Measurements from ENCODE around the gene PPP6R3. TPM values are rescaled to one million over a fixed set of nuclear protein-coding genes. Genes with fewer than 3 reads are reported as not detected.

The PPP6R3 gene
- total RNA-seq, 1 experiment from 2014 or later, result 129 TPM

GRCh38 chr11:68575025-68575665 lies 114.6 kb downstream of the PPP6R3 start:
- Histone ChIP-seq H3F3A (ENCODE audit: insufficient read depth, low read depth) (peaks cover 5% of the 10 kb centered on the region), H3K9me3 (ENCODE audit: insufficient read depth, low read depth) (no peaks in the 10 kb centered on the region), H3K27me3 (ENCODE audit: insufficient read depth, low read depth) (no peaks in the 10 kb centered on the region), H3K27ac (no peak overlapping the region), H3K9me2 (ENCODE audit: insufficient read depth) (no peaks in the 10 kb centered on the region), H3K79me2 (ENCODE audit: low read depth) (no peaks in the 10 kb centered on the region), H3K36me3 (ENCODE audit: low read depth) (peaks cover 70% of the 10 kb centered on the region), H3K4me1 (replicated peaks; ENCODE audit: insufficient read depth) (no peaks in the 10 kb centered on the region), H3K4me3 (no peak overlapping the region), H3K4me2 (no peak overlapping the region), H4K20me1 (ENCODE audit: insufficient read depth) (peaks cover 16% of the 10 kb centered on the region; the same call in 1 of the 2 replicates), H2AFZ (no peak overlapping the region)
- intact Hi-C loops (cut with micrococcal nuclease; ENCODE audit: unreplicated experiment), result no loop called here
- TF ChIP-seq CTCF (conservative IDR thresholded peaks at IDR 0.05), result no peak
- no peak for TF ChIP-seq EZH2 (IDR thresholded peaks at IDR 0.05; ENCODE audit: low read depth)
- no peak for DNase-seq
- POLR2A ChIA-PET (ENCODE audit: unreplicated experiment), result no interaction called here
- CTCF ChIA-PET, result no interaction called here
- no TSS peak for BruUV-seq (replicated peaks)

- Histone ChIP-seq H3K9me3 (ENCODE audit: insufficient read depth, low read depth) (no peaks in the 10 kb centered on the region), H3K4me2 (no peak overlapping the region), H3K79me2 (ENCODE audit: low read depth) (no peaks in the 10 kb centered on the region), H4K20me1 (ENCODE audit: insufficient read depth) (peaks cover 36% of the 10 kb centered on the region), H3K27me3 (ENCODE audit: insufficient read depth, low read depth) (no peaks in the 10 kb centered on the region), H2AFZ (no peak overlapping the region), H3K9me2 (ENCODE audit: insufficient read depth) (no peaks in the 10 kb centered on the region), H3K36me3 (ENCODE audit: low read depth) (peaks cover 60% of the 10 kb centered on the region), H3K4me3 (no peak overlapping the region), H3K27ac (no peak overlapping the region), H3K4me1 (replicated peaks; ENCODE audit: insufficient read depth) (no peaks in the 10 kb centered on the region), H3F3A (ENCODE audit: insufficient read depth, low read depth) (peaks cover 15% of the 10 kb centered on the region; the same call in 1 of the 2 replicates)
- CTCF ChIA-PET, result no interaction called here
- POLR2A ChIA-PET (ENCODE audit: unreplicated experiment), result no interaction called here
- no peak for TF ChIP-seq EZH2 (IDR thresholded peaks at IDR 0.05; ENCODE audit: low read depth)
- no peak for TF ChIP-seq CTCF (conservative IDR thresholded peaks at IDR 0.05)
- DNase-seq, result no peak
- no TSS peak for BruUV-seq (replicated peaks)
- intact Hi-C loops (cut with micrococcal nuclease; ENCODE audit: unreplicated experiment), result no loop called here
Observed at GRCh38 chr11:68579455-68579854, 118.9 kb downstream of the PPP6R3 start.

- Histone ChIP-seq H3K27me3 (ENCODE audit: insufficient read depth, low read depth) (no peaks in the 10 kb centered on the region), H3K4me2 (no peak overlapping the region), H2AFZ (no peak overlapping the region), H3K36me3 (ENCODE audit: low read depth) (peaks cover 43% of the 10 kb centered on the region), H3K4me3 (no peak overlapping the region), H3K27ac (no peak overlapping the region), H3K79me2 (ENCODE audit: low read depth) (no peaks in the 10 kb centered on the region), H3K9me3 (ENCODE audit: insufficient read depth, low read depth) (no peaks in the 10 kb centered on the region), H3K4me1 (replicated peaks; ENCODE audit: insufficient read depth) (no peaks in the 10 kb centered on the region), H3K9me2 (ENCODE audit: insufficient read depth) (no peaks in the 10 kb centered on the region), H4K20me1 (ENCODE audit: insufficient read depth) (peaks cover 41% of the 10 kb centered on the region), H3F3A (ENCODE audit: insufficient read depth, low read depth) (peaks cover 15% of the 10 kb centered on the region; the same call in 1 of the 2 replicates)
- TF ChIP-seq CTCF (conservative IDR thresholded peaks at IDR 0.05), result no peak
- TF ChIP-seq EZH2 (IDR thresholded peaks at IDR 0.05; ENCODE audit: low read depth), result no peak
- intact Hi-C loops (cut with micrococcal nuclease; ENCODE audit: unreplicated experiment), result no loop called here
- BruUV-seq (replicated peaks), result no TSS peak
- DNase-seq, result no peak
- POLR2A ChIA-PET (ENCODE audit: unreplicated experiment), result no interaction called here
- CTCF ChIA-PET, result no interaction called here
Observed at GRCh38 chr11:68581439-68581838, 120.9 kb downstream of the PPP6R3 start.
